ENCODE results near the gene RNF150.
A peak's percentile ranks its signal among the peaks of the same experiment; 100 is the strongest.

Gene RNF150

DNA sequence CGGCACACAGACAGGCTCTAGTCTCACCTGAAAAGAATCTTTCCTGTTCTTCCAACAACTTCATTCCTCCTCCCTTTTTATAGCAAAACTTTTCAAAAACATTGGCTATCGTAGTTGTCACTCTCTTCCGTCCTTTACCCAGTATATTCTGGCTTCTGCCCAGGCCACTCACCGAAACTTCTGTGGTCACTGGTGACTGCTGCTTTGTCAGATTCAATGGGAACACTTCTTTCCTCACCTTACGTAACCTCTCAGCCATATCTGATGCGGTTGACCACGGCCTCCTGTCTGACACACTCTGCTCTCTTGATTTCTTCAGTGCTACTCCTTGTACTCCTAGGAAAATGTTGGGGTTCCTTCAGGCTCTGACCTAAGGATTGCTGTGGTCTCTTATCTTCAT, 9.2 kb upstream of the RNF150 start:
- TF ChIP-seq GATA2 (IDR thresholded peaks at IDR 0.05; ENCODE audit: low read depth, low read length), result no peak
- TF ChIP-seq GATA3 (IDR thresholded peaks at IDR 0.05; ENCODE audit: low read depth, low read length), result no peak

DNA sequence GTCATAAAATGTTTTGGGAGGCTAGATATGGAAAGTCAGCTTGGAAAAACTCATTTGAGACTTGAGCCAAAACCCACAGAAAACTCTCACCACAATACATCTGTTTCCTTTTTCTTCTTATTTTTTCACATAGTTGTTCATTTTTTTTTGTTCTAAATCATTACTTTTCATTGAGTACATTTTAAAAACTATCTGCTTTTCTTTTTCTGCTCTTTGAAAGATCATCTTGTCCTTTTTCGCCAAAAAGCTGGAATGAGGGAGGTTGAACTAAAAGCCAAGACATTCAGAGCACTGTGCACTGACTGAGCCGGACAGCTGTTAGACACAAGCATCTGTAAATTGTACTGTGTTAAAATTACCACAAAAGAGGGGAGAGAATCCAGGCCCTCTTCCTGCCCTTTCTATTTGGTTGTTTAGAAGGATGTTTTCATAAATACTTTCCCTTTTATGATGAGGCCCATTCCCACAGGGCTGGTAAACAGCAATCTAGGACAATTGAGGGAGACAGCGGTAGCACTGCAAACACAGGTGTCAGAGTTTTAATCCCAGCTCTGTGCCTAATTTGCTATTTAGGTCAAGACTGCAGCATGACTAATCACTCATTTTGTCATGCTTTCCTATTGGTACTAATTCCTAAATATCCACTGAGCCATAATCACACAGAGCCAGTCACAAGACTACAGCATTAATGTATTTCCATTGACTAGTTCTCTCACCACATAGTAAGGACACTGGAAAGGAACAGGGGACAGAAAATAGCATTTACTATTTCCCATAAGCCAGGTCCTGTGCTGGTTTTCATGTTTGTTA, 7.3 kb upstream of the RNF150 start:
- no peak for TF ChIP-seq GATA3 (IDR thresholded peaks at IDR 0.05; ENCODE audit: low read depth, low read length)

DNA sequence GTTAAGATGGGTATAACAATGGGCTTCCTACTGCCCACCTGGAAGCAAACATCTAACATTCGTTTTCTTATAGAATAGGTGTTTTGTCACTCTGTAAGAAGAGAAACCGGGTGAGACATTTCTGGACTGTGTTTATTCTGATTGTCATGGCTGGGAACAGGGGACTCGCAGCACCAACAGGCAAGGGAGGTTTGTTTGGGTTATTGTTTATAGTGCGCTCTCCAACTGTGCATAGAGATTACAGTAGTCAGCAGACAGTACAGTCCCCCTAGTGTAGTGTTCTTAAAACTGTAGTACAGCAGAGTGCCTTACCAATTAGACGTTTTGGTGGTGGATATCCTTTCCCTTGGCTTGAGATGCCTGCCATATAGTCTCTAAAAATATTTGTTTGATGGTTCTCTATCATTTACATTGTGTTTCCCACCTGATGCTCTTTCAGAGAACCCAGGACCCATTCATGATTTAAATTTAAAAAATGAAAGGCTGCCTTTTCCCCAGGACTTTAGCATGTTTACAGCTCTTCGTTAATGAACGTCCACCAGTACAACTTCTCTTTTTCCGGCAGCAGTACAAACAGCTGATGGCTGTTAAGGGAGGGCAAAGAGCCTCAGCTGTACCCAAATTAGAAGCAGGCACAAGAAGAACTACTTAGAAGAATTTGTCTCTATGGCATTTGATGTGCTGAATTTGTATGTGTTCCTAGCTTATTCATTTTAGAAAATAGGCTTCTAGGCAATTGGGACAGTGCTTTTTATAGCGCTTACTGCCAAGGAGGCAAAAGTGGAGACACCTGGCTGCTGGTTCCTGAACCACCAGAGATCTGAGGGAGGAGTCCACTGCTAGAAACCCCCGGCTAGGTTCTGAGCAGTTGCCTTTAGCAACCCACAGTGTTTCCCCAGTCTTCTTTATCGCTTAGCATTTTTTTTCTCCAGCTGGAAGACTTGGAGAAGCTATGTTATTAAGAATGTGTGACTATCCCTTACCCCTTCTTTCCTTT, 1.0 kb upstream of the RNF150 start:
- TF ChIP-seq GATA3 (IDR thresholded peaks at IDR 0.05; ENCODE audit: low read depth, low read length) (no peak), GATA2 (IDR thresholded peaks at IDR 0.05; ENCODE audit: low read depth, low read length) (no peak)

DNA sequence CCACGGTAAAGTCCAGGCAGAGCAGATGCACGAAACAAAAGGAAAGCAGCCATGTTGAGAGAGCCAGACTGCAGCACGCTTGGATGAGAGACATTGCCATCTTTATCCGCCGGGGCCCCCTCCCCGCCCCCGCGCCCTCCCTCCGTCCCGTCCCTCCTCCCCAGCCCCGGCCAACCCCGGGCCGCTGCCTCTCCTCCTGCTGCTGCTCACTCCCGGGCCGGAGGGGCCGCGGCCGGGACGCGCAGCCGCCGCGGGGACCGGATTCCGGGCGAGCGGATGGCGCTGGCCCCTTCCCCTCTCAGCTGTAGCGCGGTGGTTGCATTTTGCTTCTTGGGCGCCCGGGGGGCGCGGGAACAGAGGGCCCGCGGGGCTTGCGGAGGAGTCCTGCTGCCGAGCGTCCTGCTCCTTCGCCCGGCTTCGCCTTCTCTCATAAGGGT, 542 bp downstream of the RNF150 start:
- TF ChIP-seq GATA3 (IDR thresholded peaks at IDR 0.05; ENCODE audit: low read depth, low read length), result no peak
- TF ChIP-seq GATA2 (IDR thresholded peaks at IDR 0.05; ENCODE audit: low read depth, low read length), result no peak

DNA sequence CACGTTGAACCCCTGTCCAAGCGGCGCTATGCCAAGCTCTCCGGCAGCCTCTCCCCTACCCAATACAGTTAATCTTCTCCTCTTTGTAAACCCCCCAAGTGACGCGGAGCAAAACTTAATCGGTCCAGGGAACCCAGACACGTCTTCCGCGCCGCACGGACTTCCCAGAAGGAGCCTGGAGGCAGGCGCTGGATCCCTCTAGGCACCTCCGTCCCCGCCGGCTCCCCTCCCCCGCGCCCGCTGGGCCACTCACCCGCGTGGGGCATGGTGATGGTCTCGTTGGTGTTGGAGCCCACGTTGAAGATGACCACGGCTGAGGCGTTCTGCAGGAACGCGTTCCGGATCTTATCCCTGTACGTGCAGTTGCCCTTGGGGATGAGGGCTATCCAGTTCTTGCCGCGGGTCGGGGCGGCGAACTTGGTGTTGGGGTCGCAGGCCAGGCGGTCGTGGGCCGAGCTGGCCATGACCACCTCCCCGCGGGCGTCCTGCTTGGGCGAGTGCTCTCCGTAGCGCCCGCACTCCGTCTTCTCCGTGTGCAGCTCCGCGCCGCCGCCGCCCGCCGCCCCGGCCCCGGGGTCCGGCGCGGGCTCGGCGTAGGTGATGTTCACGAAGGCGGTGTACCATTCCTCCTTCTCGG, 1.1 kb downstream of the RNF150 start:
- no peak for TF ChIP-seq GATA3 (IDR thresholded peaks at IDR 0.05; ENCODE audit: low read depth, low read length)
- TF ChIP-seq GATA2 (IDR thresholded peaks at IDR 0.05; ENCODE audit: low read depth, low read length), result no peak

DNA sequence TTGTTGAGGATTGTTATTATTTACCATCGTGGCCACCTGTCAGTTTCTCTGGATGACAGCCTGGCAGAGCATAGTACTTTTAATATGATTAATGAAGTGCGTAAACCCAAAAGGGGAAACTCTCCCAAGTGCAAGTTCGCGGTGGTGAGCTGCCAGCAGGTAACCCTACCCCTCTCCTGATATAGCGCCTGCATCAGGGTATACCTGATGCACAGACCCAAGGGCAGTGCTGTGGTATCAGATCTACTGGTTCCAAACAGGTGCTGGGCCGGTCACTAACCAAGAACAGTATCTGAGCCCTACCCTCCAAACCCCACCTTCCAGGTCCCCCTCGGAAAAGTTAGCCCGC, 1.6 kb downstream of the RNF150 start:
- TF ChIP-seq GATA3 (IDR thresholded peaks at IDR 0.05; ENCODE audit: low read depth, low read length), result no peak
- no peak for TF ChIP-seq GATA2 (IDR thresholded peaks at IDR 0.05; ENCODE audit: low read depth, low read length)

DNA sequence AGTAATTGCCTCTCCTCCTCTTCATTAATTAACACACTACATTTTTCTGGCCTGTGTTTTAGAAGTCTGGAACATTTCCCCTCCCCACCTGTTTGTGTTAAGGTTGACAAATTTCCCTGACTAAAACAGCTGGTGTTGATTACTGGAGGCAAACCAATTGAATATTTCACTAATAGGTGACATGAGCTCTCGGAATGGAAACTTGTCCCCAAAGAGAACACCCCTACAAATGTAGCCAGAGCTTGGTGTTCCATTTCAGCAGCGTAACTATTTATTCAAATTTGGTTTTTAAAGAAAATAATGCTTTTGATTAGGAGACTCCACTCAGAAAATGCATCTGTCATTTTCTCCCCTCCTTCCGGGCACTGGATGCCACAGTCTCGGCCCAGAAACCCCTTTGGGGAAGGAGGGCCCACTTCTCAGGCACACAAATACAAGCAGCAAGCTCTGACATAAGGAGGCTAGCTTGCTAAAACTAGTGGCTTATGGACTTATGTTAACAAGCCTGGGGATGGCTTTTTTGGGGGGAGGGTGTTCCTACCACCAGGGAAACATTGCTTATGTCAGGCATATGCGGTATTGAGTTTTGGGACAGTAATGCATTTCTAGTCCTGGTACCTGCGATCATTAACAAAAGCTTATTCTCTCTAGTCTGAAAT, 2.2 kb downstream of the RNF150 start:
- TF ChIP-seq GATA2 (IDR thresholded peaks at IDR 0.05; ENCODE audit: low read depth, low read length), result no peak
- no peak for TF ChIP-seq GATA3 (IDR thresholded peaks at IDR 0.05; ENCODE audit: low read depth, low read length)

DNA sequence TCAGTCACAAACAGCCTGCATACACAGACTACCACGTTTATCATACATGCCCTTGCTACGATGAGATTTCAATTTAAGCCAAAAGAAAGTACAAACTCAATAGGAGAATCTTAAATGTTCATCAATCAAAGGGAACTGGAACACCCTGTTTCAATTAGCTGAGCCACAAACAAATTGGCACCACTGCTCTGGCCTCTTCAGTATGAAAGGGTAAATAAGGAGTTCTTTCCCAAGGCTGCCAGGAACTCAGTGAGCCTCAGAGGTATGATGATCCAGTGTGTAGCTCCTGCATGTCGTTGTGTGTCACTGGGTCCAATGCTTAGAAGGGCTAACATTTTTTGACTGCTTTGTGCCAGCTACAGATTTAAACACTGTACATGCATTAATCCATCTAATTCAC, 5.4 kb downstream of the RNF150 start:
- TF ChIP-seq GATA3 (IDR thresholded peaks at IDR 0.05; ENCODE audit: low read depth, low read length) (no peak), GATA2 (IDR thresholded peaks at IDR 0.05; ENCODE audit: low read depth, low read length) (no peak)

DNA sequence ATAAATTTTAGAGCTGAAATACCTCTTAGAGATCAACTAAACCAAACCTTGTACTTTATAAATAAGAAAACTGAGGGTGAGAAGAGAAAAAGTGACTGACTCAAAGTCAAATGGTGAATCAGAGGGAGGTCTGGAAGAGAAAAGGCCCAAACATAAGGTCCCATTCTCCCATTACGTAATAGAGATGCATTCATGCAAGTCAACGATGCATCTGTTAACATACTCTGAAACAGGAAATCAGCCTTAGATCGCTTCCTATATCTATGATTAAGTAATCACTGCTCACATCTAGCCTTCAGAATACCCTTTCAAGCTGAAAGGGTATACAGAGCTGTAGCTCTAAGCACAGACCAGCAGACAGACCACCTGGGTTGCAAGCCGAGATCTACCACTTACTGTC, 6.5 kb downstream of the RNF150 start:
- no peak for TF ChIP-seq GATA2 (IDR thresholded peaks at IDR 0.05; ENCODE audit: low read depth, low read length)
- TF ChIP-seq GATA3 (IDR thresholded peaks at IDR 0.05; ENCODE audit: low read depth, low read length), result no peak

DNA sequence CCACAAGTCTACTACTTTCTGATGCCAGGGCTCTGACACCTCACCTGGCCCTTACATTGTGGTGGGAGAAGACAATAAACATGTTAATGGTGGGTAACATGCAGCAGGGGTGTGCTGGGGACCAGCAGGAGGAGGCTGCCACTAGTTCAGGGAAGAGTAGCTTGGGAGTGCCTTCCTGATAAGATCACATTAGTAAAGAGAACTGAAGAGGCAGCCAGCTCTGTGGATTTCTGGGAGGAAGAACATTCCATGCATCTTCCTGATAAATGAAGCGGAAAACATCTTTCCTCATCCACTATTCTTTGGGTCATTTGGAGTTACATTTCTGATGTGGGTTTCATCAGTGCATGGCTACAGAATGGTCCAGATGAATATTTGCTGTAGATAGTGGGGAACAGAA, 9.0 kb downstream of the RNF150 start:
- TF ChIP-seq GATA2 (IDR thresholded peaks at IDR 0.05; ENCODE audit: low read depth, low read length) (peak; percentile 15; the same call in 1 of the 2 replicates), GATA3 (IDR thresholded peaks at IDR 0.05; ENCODE audit: low read depth, low read length) (no peak)

DNA sequence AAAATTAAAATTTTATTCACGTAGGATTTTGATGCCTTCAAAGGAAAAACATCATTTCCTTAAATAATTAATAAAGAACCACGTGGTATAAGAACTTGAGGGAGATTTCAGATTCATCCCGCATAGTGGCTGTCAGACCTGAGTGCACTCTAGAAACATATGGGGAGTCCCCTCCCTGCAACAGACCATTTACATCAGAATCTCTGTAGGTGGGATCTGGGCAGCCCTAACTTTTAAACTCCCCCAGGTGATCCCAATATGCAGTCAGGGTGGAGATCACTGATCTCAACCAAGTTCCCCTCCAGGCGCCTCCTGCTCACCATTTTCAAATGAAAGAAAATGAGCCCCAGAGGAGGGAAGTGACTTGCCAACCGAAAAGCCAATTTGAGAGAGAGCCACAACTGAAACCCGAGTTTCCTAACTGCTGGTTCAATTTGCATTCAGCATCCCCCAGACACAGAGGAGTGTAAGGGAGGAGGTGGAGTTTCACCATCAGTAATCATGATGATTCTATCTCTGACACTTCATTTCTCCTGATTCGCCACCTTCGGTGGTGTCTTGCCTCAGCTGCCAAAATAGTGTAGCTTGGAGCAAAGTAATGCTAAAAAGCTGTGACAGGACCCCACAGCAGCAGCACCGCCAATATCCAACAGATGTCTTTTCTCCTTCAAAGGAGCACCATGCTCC, 11.4 kb downstream of the RNF150 start:
- TF ChIP-seq GATA2 (IDR thresholded peaks at IDR 0.05; ENCODE audit: low read depth, low read length), result no peak
- TF ChIP-seq GATA3 (IDR thresholded peaks at IDR 0.05; ENCODE audit: low read depth, low read length), result no peak

DNA sequence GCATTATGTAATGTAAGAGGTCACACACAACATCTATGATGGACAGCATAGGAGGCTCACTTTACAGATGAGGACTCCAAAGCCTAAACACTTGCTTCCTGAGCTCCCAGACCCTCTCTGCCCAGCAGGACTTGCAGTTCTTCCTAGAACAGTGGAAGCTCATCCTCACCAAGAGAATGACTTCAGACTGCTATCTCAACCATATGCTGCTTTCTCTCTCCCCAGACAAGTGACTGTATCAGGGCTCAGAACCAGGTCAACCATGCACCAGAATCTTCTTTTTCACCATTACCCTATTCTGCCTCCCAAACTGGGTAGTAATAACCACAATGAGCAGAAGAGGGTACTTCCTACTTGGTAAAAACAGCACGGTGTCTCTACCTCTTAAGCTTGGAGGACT, 12.2 kb downstream of the RNF150 start:
- TF ChIP-seq GATA3 (IDR thresholded peaks at IDR 0.05; ENCODE audit: low read depth, low read length), result no peak
- TF ChIP-seq GATA2 (IDR thresholded peaks at IDR 0.05; ENCODE audit: low read depth, low read length), result no peak

DNA sequence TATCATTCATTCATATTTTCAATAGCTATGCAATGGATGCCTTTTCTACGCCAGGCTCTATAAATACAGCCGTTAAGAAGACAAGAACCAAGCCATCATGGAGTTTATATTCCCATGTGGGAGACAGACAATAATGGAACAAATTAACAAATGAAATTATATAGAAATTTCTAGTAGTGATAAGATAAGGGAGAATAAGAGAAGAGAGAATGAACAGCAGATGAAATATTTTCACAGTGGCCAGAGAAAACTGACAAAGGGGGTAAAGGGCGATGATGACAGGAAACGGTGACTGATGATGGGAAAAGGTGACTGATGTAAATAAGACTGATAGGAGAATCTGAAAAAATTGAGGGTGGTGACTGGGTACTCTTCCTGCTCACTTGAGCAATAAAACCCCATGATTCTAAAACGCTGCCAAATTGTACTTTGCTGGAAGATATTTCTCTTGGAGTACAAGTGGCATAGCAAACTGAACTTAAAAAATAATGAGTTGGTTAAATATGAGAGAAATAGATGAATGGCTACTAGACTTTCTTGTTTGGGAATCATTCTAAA, 13.2 kb downstream of the RNF150 start:
- no peak for TF ChIP-seq GATA3 (IDR thresholded peaks at IDR 0.05; ENCODE audit: low read depth, low read length)
- no peak for TF ChIP-seq GATA2 (IDR thresholded peaks at IDR 0.05; ENCODE audit: low read depth, low read length)

Measured in SH-SY5Y (cell line).